Measurements from ENCODE around the gene ZBED6. TPM values are rescaled to one million over a fixed set of nuclear protein-coding genes. Genes with fewer than 3 reads are reported as not detected.
"Not testable (repeated sequence)": the region's sequence is repeated elsewhere in the genome, so short reads cannot be mapped to it uniquely, and the experiment has no call there.

The ZBED6 gene
- total and polyA plus RNA-seq, 2 donors (not counting 1 experiment from before 2014, with no cell fraction given): 2.8 to 40.0 TPM

DNA sequence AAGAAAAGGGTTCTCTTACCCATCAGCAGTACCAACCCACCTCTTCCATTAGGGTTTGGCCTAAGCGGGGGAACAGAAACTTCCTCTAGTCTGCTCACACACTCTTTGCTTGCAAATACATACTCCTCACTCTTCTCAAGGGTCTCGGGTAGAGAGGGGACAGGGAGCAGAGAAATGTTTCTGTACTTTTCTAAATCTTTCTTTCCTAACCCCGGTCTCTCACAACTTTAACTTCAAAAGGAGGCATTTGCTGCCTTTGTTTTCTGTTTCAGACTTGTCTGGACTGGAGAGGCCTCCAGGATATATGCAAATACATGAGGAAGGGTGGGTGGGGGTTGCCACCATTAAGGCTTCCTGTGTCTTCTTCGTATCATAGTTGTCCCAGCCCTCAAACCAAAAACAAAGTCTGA is 41.0 kb upstream of the ZBED6 start:
- intact Hi-C loops (cut with micrococcal nuclease): loop anchor here (1.0 to 5.0 kb wide), 2 partner anchors 11 to 127 kb away; partner anchors contain the start of genes ATP2B4 and LAX1
- Histone ChIP-seq H3K4me2 (replicated peaks; ENCODE audit: low read depth, low read length, poor library complexity, severe bottlenecking) (peak overlapping the region; percentile 69), H3K9me3 (ENCODE audit: control extremely low read depth in 1 of 3, control insufficient read depth in 2 of 3, insufficient read depth in 1 of 3, low read length in 2 of 3) (no peaks in the 10 kb centered on the region), H3K4me3 (ENCODE audit: control extremely low read depth in 1 of 5, extremely low read depth in 1 of 5, insufficient read depth in 1 of 5, low read depth in 2 of 5, low read length in 4 of 5) (peak overlapping the region in 4 of 5 experiments; percentile 0 to 33 (median 20)), H3K36me3 (replicated peaks in 1 of 2; ENCODE audit: control extremely low read depth in 1 of 2, control insufficient read depth in 1 of 2, extremely low read depth in 1 of 2, insufficient read depth in 2 of 2, low read length in 1 of 2) (no peaks in the 10 kb centered on the region), H3K27ac (ENCODE audit: low read length in 2 of 2) (peak overlapping the region; percentile 85), H3K79me2 (ENCODE audit: control insufficient read depth, insufficient read depth, low read length) (no peaks in the 10 kb centered on the region), H3K27me3 (replicated peaks in 1 of 4; ENCODE audit: control extremely low read depth in 1 of 4, control insufficient read depth in 3 of 4, insufficient read depth in 4 of 4, low read length in 3 of 4) (no peaks in the 10 kb centered on the region), H3K4me1 (ENCODE audit: control insufficient read depth in 2 of 2, insufficient read depth in 2 of 2, low read length in 2 of 2) (peaks cover 35 to 41% of the 10 kb centered on the region in 2 donors), H2AFZ (ENCODE audit: insufficient read depth, low read depth, low read length, poor library complexity, severe bottlenecking) (peak overlapping the region; percentile 67), H3K9ac (ENCODE audit: low read length) (peak overlapping the region; percentile 17), H4K20me1 (ENCODE audit: control insufficient read depth, insufficient read depth, low read length, poor library complexity, severe bottlenecking) (no peaks in the 10 kb centered on the region)
- DNase-seq (peak; percentile 76), ATAC-seq (ENCODE audit: low read depth) (peak; percentile 68)
- peaks cover 41% of the 10 kb centered on the region for H3K4me1 Mint-ChIP-seq
- ChIA-PET POLR2A (interaction anchor here (1.9 kb wide), 1 partner anchor 11 kb away, joined by 14 read pairs; the partner anchor contains the start of gene LAX1), CTCF (interaction anchor here (1.1 to 1.8 kb wide), 5 partner anchors 10 to 34 kb away, joined by 3 to 10 read pairs (median 4); no protein-coding TSS in a partner anchor)
- H3K27me3 Mint-ChIP-seq: no peaks in the 10 kb centered on the region
- no peaks in the 10 kb centered on the region for H3K9me3 Mint-ChIP-seq (ENCODE audit: insufficient read depth)
- H3K4me3 Mint-ChIP-seq: peak overlapping the region; percentile 67
- WGBS (ENCODE audit: insufficient coverage): 0% methylated on average over 1 of the region's 4 CpGs
- TF ChIP-seq EZH2 (IDR thresholded peaks at IDR 0.05; ENCODE audit: borderline replicate concordance, insufficient read depth, low read depth, low read length, poor library complexity, severe bottlenecking): no peak
- TF ChIP-seq, protein P1, sequence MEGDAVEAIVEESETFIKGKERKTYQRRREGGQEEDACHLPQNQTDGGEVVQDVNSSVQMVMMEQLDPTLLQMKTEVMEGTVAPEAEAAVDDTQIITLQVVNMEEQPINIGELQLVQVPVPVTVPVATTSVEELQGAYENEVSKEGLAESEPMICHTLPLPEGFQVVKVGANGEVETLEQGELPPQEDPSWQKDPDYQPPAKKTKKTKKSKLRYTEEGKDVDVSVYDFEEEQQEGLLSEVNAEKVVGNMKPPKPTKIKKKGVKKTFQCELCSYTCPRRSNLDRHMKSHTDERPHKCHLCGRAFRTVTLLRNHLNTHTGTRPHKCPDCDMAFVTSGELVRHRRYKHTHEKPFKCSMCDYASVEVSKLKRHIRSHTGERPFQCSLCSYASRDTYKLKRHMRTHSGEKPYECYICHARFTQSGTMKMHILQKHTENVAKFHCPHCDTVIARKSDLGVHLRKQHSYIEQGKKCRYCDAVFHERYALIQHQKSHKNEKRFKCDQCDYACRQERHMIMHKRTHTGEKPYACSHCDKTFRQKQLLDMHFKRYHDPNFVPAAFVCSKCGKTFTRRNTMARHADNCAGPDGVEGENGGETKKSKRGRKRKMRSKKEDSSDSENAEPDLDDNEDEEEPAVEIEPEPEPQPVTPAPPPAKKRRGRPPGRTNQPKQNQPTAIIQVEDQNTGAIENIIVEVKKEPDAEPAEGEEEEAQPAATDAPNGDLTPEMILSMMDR (IDR thresholded peaks at IDR 0.05): no peak
- H3K27ac Mint-ChIP-seq: peak overlapping the region; percentile 96

DNA sequence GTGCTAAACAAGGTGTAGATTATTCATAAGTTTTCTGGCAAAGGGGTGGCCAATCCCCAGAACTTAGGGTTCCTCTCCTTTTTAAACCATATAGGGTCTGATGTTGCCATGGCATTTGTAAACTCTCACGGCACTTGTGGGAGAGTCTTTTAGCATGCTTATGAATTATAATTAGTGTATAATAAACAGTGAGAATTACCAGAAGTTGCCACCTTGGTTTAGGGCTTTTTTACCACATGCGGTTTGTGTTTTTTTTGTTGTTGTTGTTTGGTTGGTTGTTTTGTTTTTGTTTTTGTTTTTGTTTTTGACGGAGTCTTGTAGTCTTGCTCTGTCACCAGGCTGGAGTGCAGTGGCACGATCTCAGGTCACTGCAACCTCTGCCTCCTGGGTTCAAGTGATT is 39.4 kb upstream of the ZBED6 start:
- Histone ChIP-seq H3K36me3 (replicated peaks in 1 of 2; ENCODE audit: control extremely low read depth in 1 of 2, control insufficient read depth in 1 of 2, extremely low read depth in 1 of 2, insufficient read depth in 2 of 2, low read length in 1 of 2) (no peaks in the 10 kb centered on the region), H3K4me2 (replicated peaks; ENCODE audit: low read depth, low read length, poor library complexity, severe bottlenecking) (peak overlapping the region; percentile 20), H3K9me3 (ENCODE audit: control extremely low read depth in 1 of 3, control insufficient read depth in 2 of 3, insufficient read depth in 1 of 3, low read length in 2 of 3) (no peaks in the 10 kb centered on the region), H3K27me3 (replicated peaks in 1 of 4; ENCODE audit: control extremely low read depth in 1 of 4, control insufficient read depth in 3 of 4, insufficient read depth in 4 of 4, low read length in 3 of 4) (no peaks in the 10 kb centered on the region), H3K9ac (ENCODE audit: low read length) (no peak overlapping the region), H3K4me1 (ENCODE audit: control insufficient read depth in 2 of 2, insufficient read depth in 2 of 2, low read length in 2 of 2) (peaks cover 35 to 41% of the 10 kb centered on the region in 2 donors), H3K27ac (ENCODE audit: low read length in 2 of 2) (peak overlapping the region in 1 of 2 donors; percentile 85), H4K20me1 (ENCODE audit: control insufficient read depth, insufficient read depth, low read length, poor library complexity, severe bottlenecking) (no peaks in the 10 kb centered on the region), H2AFZ (ENCODE audit: insufficient read depth, low read depth, low read length, poor library complexity, severe bottlenecking) (peak overlapping the region; percentile 17), H3K79me2 (ENCODE audit: control insufficient read depth, insufficient read depth, low read length) (no peaks in the 10 kb centered on the region), H3K4me3 (ENCODE audit: control extremely low read depth in 1 of 5, extremely low read depth in 1 of 5, insufficient read depth in 1 of 5, low read depth in 2 of 5, low read length in 4 of 5) (no peak overlapping the region)
- DNase-seq: no peak
- H3K4me1 Mint-ChIP-seq: peaks cover 41% of the 10 kb centered on the region
- ATAC-seq (ENCODE audit: low read depth): no peak
- H3K27ac Mint-ChIP-seq: peak overlapping the region; percentile 76
- no peaks in the 10 kb centered on the region for H3K9me3 Mint-ChIP-seq (ENCODE audit: insufficient read depth)
- ChIA-PET POLR2A (interaction anchor here (1.2 kb wide), 1 partner anchor 9 kb away, joined by 4 read pairs; the partner anchor contains the start of gene LAX1), CTCF (interaction anchor here (1.7 to 1.8 kb wide), 2 partner anchors 8 to 36 kb away, joined by 4 to 10 read pairs; no protein-coding TSS in a partner anchor)
- H3K27me3 Mint-ChIP-seq: no peaks in the 10 kb centered on the region
- intact Hi-C loops (cut with micrococcal nuclease): no loop called here
- TF ChIP-seq, protein P1 (IDR thresholded peaks at IDR 0.05): no peak
- TF ChIP-seq EZH2 (IDR thresholded peaks at IDR 0.05; ENCODE audit: borderline replicate concordance, insufficient read depth, low read depth, low read length, poor library complexity, severe bottlenecking): no peak
- 88% methylated on average over 3 of the region's 4 CpGs for WGBS (ENCODE audit: insufficient coverage)
- H3K4me3 Mint-ChIP-seq: no peak overlapping the region

DNA sequence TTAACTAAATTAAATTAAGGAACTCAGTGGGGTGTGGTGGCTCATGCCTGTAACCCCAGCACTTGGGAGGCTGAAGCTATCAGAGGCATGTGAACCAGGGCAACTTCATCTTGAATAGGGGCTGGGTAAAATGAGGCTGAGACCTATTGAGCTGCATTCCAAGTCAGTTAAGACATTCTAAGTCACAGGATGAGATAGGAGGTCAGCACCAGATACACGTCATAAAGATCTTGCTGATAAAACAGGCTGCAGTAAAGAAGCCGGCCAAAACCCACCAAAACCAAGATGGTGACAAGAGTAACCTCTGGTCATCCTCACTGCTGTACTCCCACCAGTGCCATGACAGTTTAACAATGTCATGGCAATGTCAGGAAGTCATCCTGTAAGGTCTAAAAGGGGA is 36.7 kb upstream of the ZBED6 start:
- H3K27me3 Mint-ChIP-seq; H3K9ac ChIP-seq (ENCODE audit: low read length); H3K27me3 ChIP-seq (replicated peaks in 1 of 4; ENCODE audit: control extremely low read depth in 1 of 4, control insufficient read depth in 3 of 4, insufficient read depth in 4 of 4, low read length in 3 of 4); H3K27ac Mint-ChIP-seq; POLR2A ChIA-PET; H3K27ac ChIP-seq (ENCODE audit: low read length in 2 of 2); ATAC-seq (ENCODE audit: low read depth); H3K4me3 ChIP-seq (ENCODE audit: control extremely low read depth in 1 of 5, extremely low read depth in 1 of 5, insufficient read depth in 1 of 5, low read depth in 2 of 5, low read length in 4 of 5); intact Hi-C loops (cut with micrococcal nuclease); H3K4me3 Mint-ChIP-seq; H4K20me1 ChIP-seq (ENCODE audit: control insufficient read depth, insufficient read depth, low read length, poor library complexity, severe bottlenecking); H2AFZ ChIP-seq (ENCODE audit: insufficient read depth, low read depth, low read length, poor library complexity, severe bottlenecking); DNase-seq; H3K9me3 Mint-ChIP-seq (ENCODE audit: insufficient read depth); H3K36me3 ChIP-seq (replicated peaks in 1 of 2; ENCODE audit: control extremely low read depth in 1 of 2, control insufficient read depth in 1 of 2, extremely low read depth in 1 of 2, insufficient read depth in 2 of 2, low read length in 1 of 2); H3K4me2 ChIP-seq (replicated peaks; ENCODE audit: low read depth, low read length, poor library complexity, severe bottlenecking); H3K9me3 ChIP-seq (ENCODE audit: control extremely low read depth in 1 of 3, control insufficient read depth in 2 of 3, insufficient read depth in 1 of 3, low read length in 2 of 3); CTCF ChIA-PET: not testable (repeated sequence)
- peaks cover 33% of the 10 kb centered on the region for H3K4me1 Mint-ChIP-seq
- WGBS (ENCODE audit: insufficient coverage): 80% methylated on average over 1 of the region's 2 CpGs
- Histone ChIP-seq H3K4me1 (ENCODE audit: control insufficient read depth in 2 of 2, insufficient read depth in 2 of 2, low read length in 2 of 2) (peaks cover 24 to 38% of the 10 kb centered on the region in 2 donors), H3K79me2 (ENCODE audit: control insufficient read depth, insufficient read depth, low read length) (peaks cover 11% of the 10 kb centered on the region)
